GM12875 (cell line): ENCODE measurements around the gene RNU6-7.

Experiments used
- H3K4me3 ChIP-seq: one replicate; pipeline ENCODE4 v1.5.1; 2011; ENCODE audit warnings: low read depth, low read length, control low read depth
- CTCF ChIP-seq: IDR thresholded peaks from 2 replicates; pipeline ENCODE4 v1.5.1; 2011; ENCODE audit warnings: low read depth, mild to moderate bottlenecking, control low read depth, inconsistent platforms, low read length, moderate library complexity, borderline replicate concordance; ENCODE audit not compliant: insufficient read depth

RNU6-7 gene

GRCh38 chr14:32232481-32232880 lies 30.6 kb downstream of the RNU6-7 start:
- no peak overlapping the region for H3K4me3 ChIP-seq
- TF ChIP-seq CTCF: no peak

- no peak overlapping the region for H3K4me3 ChIP-seq
- no peak for TF ChIP-seq CTCF
Measured at GRCh38 chr14:32233260-32233659, 31.4 kb downstream of the RNU6-7 start.

GRCh38 chr14:32244404-32244803 lies 42.6 kb downstream of the RNU6-7 start:
- H3K4me3 ChIP-seq: no peak overlapping the region
- no peak for TF ChIP-seq CTCF

- H3K4me3 ChIP-seq: no peak overlapping the region
- TF ChIP-seq CTCF: no peak
Measured at GRCh38 chr14:32246751-32247150, 44.9 kb downstream of the RNU6-7 start.

GRCh38 chr14:32249371-32249770 lies 47.5 kb downstream of the RNU6-7 start:
- TF ChIP-seq CTCF: no peak
- H3K4me3 ChIP-seq: no peak overlapping the region

GRCh38 chr14:32249780-32250179 lies 47.9 kb downstream of the RNU6-7 start:
- H3K4me3 ChIP-seq: no peak overlapping the region
- no peak for TF ChIP-seq CTCF

GRCh38 chr14:32250681-32251080 lies 48.8 kb downstream of the RNU6-7 start:
- TF ChIP-seq CTCF: no peak
- no peak overlapping the region for H3K4me3 ChIP-seq
